HG03469 (cell line): ENCODE measurements around the gene HARBI1.
A peak's percentile ranks its signal among the peaks of the same experiment; 100 is the strongest.

Experiments used
- ATAC-seq: cut with Tn5 transposase; IDR thresholded peaks from one replicate; pipeline ENCODE4 v1.9.1; 2021; ENCODE audit warnings: mild to moderate bottlenecking, moderate library complexity, moderate number of reproducible peaks; ENCODE audit not compliant: unreplicated experiment

Gene HARBI1

GRCh38 chr11:46617134-46617971 lies at the start of gene HARBI1, which contains the start of gene ATG13:
Gene HARBI1 (minus strand): TSS chr11:46617227. CDS start chr11:46616237, 990 bp downstream.
Gene ATG13 (plus strand): TSS chr11:46617553. CDS start chr11:46644292, 26,739 bp downstream.
- ATAC-seq, result peak; percentile 91

GRCh38 chr11:46666516-46666915 lies 49.5 kb upstream of the HARBI1 start:
- no peak for ATAC-seq

GRCh38 chr11:46665356-46665755 lies 48.3 kb upstream of the HARBI1 start:
- ATAC-seq, result no peak

GRCh38 chr11:46664612-46665011 lies 47.6 kb upstream of the HARBI1 start:
- no peak for ATAC-seq

GRCh38 chr11:46663277-46663940 lies 46.4 kb upstream of the HARBI1 start:
- ATAC-seq, result no peak

GRCh38 chr11:46662366-46662765 lies 45.3 kb upstream of the HARBI1 start:
- no peak for ATAC-seq

- ATAC-seq, result no peak
Measured at GRCh38 chr11:46661836-46662235, 44.8 kb upstream of the HARBI1 start.

- ATAC-seq, result no peak
Measured at GRCh38 chr11:46659908-46660307, 42.9 kb upstream of the HARBI1 start.

- ATAC-seq, result no peak
Measured at GRCh38 chr11:46658259-46658658, 41.2 kb upstream of the HARBI1 start.

- no peak for ATAC-seq
Measured at GRCh38 chr11:46657186-46657585, 40.2 kb upstream of the HARBI1 start.

GRCh38 chr11:46655631-46656030 lies 38.6 kb upstream of the HARBI1 start:
- ATAC-seq, result no peak

- ATAC-seq, result no peak
Measured at GRCh38 chr11:46649180-46649738, 32.2 kb upstream of the HARBI1 start.

GRCh38 chr11:46643986-46644385 lies 27.0 kb upstream of the HARBI1 start:
- no peak for ATAC-seq

GRCh38 chr11:46643531-46643930 lies 26.5 kb upstream of the HARBI1 start:
- no peak for ATAC-seq

- ATAC-seq, result no peak
Measured at GRCh38 chr11:46642627-46643335, 25.8 kb upstream of the HARBI1 start.

- no peak for ATAC-seq
Measured at GRCh38 chr11:46641639-46642038, 24.6 kb upstream of the HARBI1 start.

- ATAC-seq, result no peak
Measured at GRCh38 chr11:46640036-46640788, 23.2 kb upstream of the HARBI1 start.

GRCh38 chr11:46639197-46639839 lies 22.3 kb upstream of the HARBI1 start:
- no peak for ATAC-seq

- no peak for ATAC-seq
Measured at GRCh38 chr11:46637546-46637945, 20.5 kb upstream of the HARBI1 start.

- ATAC-seq, result no peak
Measured at GRCh38 chr11:46635557-46636139, 18.6 kb upstream of the HARBI1 start.
